ENCODE results near the gene EXOC2. TPM values are rescaled to one million over a fixed set of nuclear protein-coding genes. Genes with fewer than 3 reads are reported as not detected.

EXOC2 gene
- total RNA-seq, 2 donors from 2014 or later = 28.1 to 35.0 TPM

- Mint-ChIP-seq H3K9me3 (peaks cover 25% of the 10 kb centered on the region), H3K4me3 (no peak overlapping the region), H3K4me1 (no peaks in the 10 kb centered on the region), H3K27ac (no peak overlapping the region), H3K27me3 (ENCODE audit: insufficient read depth) (peaks cover 3% of the 10 kb centered on the region), H3K36me3 (ENCODE audit: low read depth) (no peaks in the 10 kb centered on the region)
- Histone ChIP-seq H3K27ac (ENCODE audit: low read depth, low read length) (no peak overlapping the region), H3K27me3 (ENCODE audit: control insufficient read depth, insufficient read depth, low read length, poor library complexity, severe bottlenecking) (no peaks in the 10 kb centered on the region), H3K9ac (ENCODE audit: extremely low read depth, low read length, poor library complexity, severe bottlenecking) (no peak overlapping the region), H3K4me3 (ENCODE audit: low read length) (no peak overlapping the region), H3K4me1 (ENCODE audit: control insufficient read depth, insufficient read depth, low read length) (no peaks in the 10 kb centered on the region), H3K9me3 (ENCODE audit: control insufficient read depth, low read length) (no peaks in the 10 kb centered on the region), H3K36me3 (ENCODE audit: control insufficient read depth, insufficient read depth, low read length) (no peaks in the 10 kb centered on the region)
- TF ChIP-seq, protein P1, sequence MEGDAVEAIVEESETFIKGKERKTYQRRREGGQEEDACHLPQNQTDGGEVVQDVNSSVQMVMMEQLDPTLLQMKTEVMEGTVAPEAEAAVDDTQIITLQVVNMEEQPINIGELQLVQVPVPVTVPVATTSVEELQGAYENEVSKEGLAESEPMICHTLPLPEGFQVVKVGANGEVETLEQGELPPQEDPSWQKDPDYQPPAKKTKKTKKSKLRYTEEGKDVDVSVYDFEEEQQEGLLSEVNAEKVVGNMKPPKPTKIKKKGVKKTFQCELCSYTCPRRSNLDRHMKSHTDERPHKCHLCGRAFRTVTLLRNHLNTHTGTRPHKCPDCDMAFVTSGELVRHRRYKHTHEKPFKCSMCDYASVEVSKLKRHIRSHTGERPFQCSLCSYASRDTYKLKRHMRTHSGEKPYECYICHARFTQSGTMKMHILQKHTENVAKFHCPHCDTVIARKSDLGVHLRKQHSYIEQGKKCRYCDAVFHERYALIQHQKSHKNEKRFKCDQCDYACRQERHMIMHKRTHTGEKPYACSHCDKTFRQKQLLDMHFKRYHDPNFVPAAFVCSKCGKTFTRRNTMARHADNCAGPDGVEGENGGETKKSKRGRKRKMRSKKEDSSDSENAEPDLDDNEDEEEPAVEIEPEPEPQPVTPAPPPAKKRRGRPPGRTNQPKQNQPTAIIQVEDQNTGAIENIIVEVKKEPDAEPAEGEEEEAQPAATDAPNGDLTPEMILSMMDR (conservative IDR thresholded peaks at IDR 0.05) = no peak
- no peak for DNase-seq
- WGBS, 2 experiments (ENCODE audit: insufficient coverage in 1 of 2, insufficient read length in 1 of 2) = 91% methylated on average over 21 to 28 of the region's 29 CpGs
Observed at GRCh38 chr6:447381-448165, 245.4 kb downstream of the EXOC2 start.

DNA sequence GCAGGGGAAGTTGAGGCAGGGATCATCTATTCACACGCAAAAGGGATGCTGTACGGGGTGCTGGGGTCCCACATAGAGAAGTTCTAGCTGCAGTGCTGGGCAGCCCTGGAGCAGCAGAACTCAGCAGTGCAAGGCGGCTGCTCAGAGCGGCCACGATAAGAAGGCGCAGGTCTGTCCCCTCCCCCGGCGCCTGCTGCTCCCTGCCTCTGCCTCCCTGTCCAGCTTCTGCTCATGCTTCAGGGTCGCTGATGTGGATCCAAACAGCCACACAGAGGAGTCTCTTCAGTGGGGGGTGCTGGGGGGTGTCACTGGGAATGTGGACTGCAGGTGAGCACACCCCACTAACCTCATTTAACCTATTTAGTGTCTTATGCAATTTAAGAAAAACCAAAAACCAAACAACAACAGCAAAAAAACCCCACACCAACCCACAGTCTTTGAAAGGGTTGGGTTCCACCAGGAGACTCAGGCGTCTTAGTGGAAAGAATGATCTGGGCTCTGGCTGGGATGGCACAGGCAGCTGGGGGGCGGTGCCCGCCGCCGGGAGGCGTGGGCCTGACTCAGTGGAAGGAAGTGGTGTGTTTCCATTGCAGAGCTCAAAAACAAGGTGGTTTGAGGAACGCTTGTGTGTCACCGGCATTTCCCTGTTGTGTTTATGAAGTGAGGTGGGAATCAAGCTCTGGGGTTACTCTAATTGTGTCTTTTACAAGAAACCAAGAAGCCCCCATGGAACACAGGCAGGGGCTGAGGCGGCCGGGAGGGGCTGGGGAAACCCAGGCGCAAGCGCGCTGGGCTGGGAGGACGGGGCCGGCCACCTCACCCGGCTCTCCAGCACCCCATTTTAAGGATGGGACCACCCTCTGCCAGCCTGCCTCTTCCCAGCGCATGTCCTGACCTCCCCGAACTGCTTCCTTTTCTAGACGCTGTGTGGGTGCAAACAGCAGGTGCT, 246.2 kb downstream of the EXOC2 start:
- no peak overlapping the region for H3K27ac ChIP-seq (ENCODE audit: low read depth, low read length)
- no peak overlapping the region for H3K4me3 Mint-ChIP-seq
- no peaks in the 10 kb centered on the region for H3K4me1 Mint-ChIP-seq
- no peaks in the 10 kb centered on the region for H3K9me3 ChIP-seq (ENCODE audit: control insufficient read depth, low read length)
- no peaks in the 10 kb centered on the region for H3K36me3 Mint-ChIP-seq (ENCODE audit: low read depth)
- H3K27me3 Mint-ChIP-seq (ENCODE audit: insufficient read depth) = peaks cover 3% of the 10 kb centered on the region
- no peak overlapping the region for H3K9ac ChIP-seq (ENCODE audit: extremely low read depth, low read length, poor library complexity, severe bottlenecking)
- 91 to 95% methylated on average over 24 to 28 of the region's 28 CpGs for WGBS, 2 experiments (ENCODE audit: insufficient coverage in 1 of 2, insufficient read length in 1 of 2)
- H3K9me3 Mint-ChIP-seq = peaks cover 25% of the 10 kb centered on the region
- no peaks in the 10 kb centered on the region for H3K36me3 ChIP-seq (ENCODE audit: control insufficient read depth, insufficient read depth, low read length)
- H3K4me3 ChIP-seq (ENCODE audit: low read length) = no peak overlapping the region
- TF ChIP-seq, protein P1 (conservative IDR thresholded peaks at IDR 0.05) = no peak
- no peaks in the 10 kb centered on the region for H3K27me3 ChIP-seq (ENCODE audit: control insufficient read depth, insufficient read depth, low read length, poor library complexity, severe bottlenecking)
- no peaks in the 10 kb centered on the region for H3K4me1 ChIP-seq (ENCODE audit: control insufficient read depth, insufficient read depth, low read length)
- no peak overlapping the region for H3K27ac Mint-ChIP-seq
- DNase-seq = no peak

DNA sequence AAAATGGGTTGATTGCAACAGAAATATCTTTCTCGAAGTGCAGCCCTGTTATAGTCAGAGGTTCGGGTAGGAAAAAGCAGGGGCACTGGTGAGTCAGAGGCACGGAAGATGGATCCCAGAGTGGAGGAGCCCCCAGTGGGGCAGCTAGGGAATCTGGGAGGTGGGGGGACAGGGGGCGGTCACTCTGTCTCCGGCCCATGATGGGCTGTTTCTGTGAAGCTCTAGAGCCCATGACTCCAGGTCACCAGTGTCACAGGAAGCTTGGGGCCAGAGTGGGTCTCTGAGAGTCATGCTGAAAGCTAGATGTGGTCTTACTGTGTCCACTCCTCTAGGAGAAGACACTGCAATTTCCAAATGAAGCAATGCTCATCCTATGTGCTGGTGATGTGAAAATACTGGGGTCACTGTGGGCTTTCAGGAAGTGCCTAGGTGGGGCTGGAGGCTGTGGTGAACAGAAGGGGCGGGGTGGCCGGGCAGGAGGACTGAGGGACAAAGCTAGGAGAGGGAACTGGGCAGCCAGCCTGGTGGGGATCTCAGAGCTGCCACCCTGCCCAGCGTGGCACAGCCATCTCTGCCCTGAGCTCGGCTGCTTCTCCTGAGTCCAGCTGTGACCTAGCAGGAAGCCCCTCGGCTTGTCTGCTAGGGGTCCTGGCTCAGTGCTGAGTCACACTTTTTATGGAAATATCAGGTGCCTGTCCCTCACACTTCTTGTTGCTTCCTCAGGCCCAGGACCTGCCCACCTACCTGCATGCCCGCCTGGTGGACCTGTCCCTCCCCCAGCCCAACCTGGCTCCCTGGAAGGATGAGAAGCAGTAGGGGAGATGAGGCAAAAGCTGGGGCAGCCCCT, 247.1 kb downstream of the EXOC2 start:
- H3K4me3 Mint-ChIP-seq = no peak overlapping the region
- Histone ChIP-seq H3K9me3 (ENCODE audit: control insufficient read depth, low read length) (no peaks in the 10 kb centered on the region), H3K36me3 (ENCODE audit: control insufficient read depth, insufficient read depth, low read length) (no peaks in the 10 kb centered on the region), H3K9ac (ENCODE audit: extremely low read depth, low read length, poor library complexity, severe bottlenecking) (no peak overlapping the region), H3K4me3 (ENCODE audit: low read length) (no peak overlapping the region), H3K27ac (ENCODE audit: low read depth, low read length) (no peak overlapping the region), H3K27me3 (ENCODE audit: control insufficient read depth, insufficient read depth, low read length, poor library complexity, severe bottlenecking) (no peaks in the 10 kb centered on the region), H3K4me1 (ENCODE audit: control insufficient read depth, insufficient read depth, low read length) (no peaks in the 10 kb centered on the region)
- H3K36me3 Mint-ChIP-seq (ENCODE audit: low read depth) = no peaks in the 10 kb centered on the region
- peaks cover 23% of the 10 kb centered on the region for H3K9me3 Mint-ChIP-seq
- H3K27ac Mint-ChIP-seq = no peak overlapping the region
- peaks cover 5% of the 10 kb centered on the region for H3K27me3 Mint-ChIP-seq (ENCODE audit: insufficient read depth)
- DNase-seq = no peak
- TF ChIP-seq, protein P1 (conservative IDR thresholded peaks at IDR 0.05) = no peak
- no peaks in the 10 kb centered on the region for H3K4me1 Mint-ChIP-seq
- 90 to 91% methylated on average over 9 to 11 of the region's 11 CpGs for WGBS, 2 experiments (ENCODE audit: insufficient coverage in 1 of 2, insufficient read length in 1 of 2)

Measured in endodermal cell (in vitro differentiated cells).